H9 (cell line): Measurements from ENCODE around the gene ARAP2. TPM values are rescaled to one million over a fixed set of nuclear protein-coding genes. Genes with fewer than 3 reads are reported as not detected.

Experiments used
- DNase-seq: peaks from one replicate; pipeline ENCODE4 v3.0.0-alpha.2; 2017
- H2AFZ ChIP-seq: one replicate; pipeline ENCODE4 v1.6.1; 2013; ENCODE audit warnings: mild to moderate bottlenecking, low read length, control low read depth, moderate library complexity
- H2AK5ac ChIP-seq: 2 replicates; pipeline ENCODE4 v1.6.1; 2013; ENCODE audit warnings: low read length, control low read depth, mixed read lengths; ENCODE audit not compliant: insufficient read length
- H2BK120ac ChIP-seq: one replicate; pipeline ENCODE4 v1.6.1; 2013; ENCODE audit warnings: low read depth, mild to moderate bottlenecking, low read length, control low read depth, inconsistent platforms; ENCODE audit not compliant: poor library complexity, severe bottlenecking
- H2BK12ac ChIP-seq: 2 replicates; pipeline ENCODE4 v1.6.1; 2013; ENCODE audit warnings: low read length, control low read depth, mixed read lengths, low read depth; ENCODE audit not compliant: insufficient read length
- H2BK15ac ChIP-seq: 2 replicates; pipeline ENCODE4 v1.6.1; 2013; ENCODE audit warnings: low read depth, low read length, control low read depth
- H2BK20ac ChIP-seq: one replicate; pipeline ENCODE4 v1.6.1; 2013; ENCODE audit warnings: low read depth, mild to moderate bottlenecking, low read length, control low read depth, inconsistent platforms; ENCODE audit not compliant: poor library complexity, severe bottlenecking
- H2BK5ac ChIP-seq: 2 replicates; pipeline ENCODE4 v1.6.1; 2013; ENCODE audit warnings: low read length, control low read depth, mixed read lengths; ENCODE audit not compliant: insufficient read length
- H3K14ac ChIP-seq: 2 replicates; pipeline ENCODE4 v1.6.1; 2013; ENCODE audit warnings: low read length, control low read depth; ENCODE audit not compliant: insufficient read depth
- H3K18ac ChIP-seq: 2 replicates; pipeline ENCODE4 v1.6.1; 2013; ENCODE audit warnings: low read depth, mild to moderate bottlenecking, mixed read lengths, low read length, control low read depth; ENCODE audit not compliant: insufficient read length
- H3K23ac ChIP-seq: 2 replicates; pipeline ENCODE4 v1.6.1; 2013; ENCODE audit warnings: low read length, control low read depth, mixed read lengths, low read depth; ENCODE audit not compliant: insufficient read length
- H3K23me2 ChIP-seq: 2 replicates; pipeline ENCODE4 v1.6.1; 2013; ENCODE audit warnings: low read depth, mild to moderate bottlenecking, mixed read lengths, low read length, control low read depth; ENCODE audit not compliant: insufficient read length, poor library complexity, severe bottlenecking
- H3K27ac ChIP-seq: 2 replicates; pipeline ENCODE4 v1.5.1; 2013; ENCODE audit warnings: low read length, control low read depth, mixed read lengths, low read depth; ENCODE audit not compliant: insufficient read length
- H3K27me3 ChIP-seq: 2 replicates; pipeline ENCODE4 v1.6.1; 2013; ENCODE audit warnings: low read length, control low read depth, inconsistent platforms; ENCODE audit not compliant: insufficient read depth
- H3K4ac ChIP-seq: 2 replicates; pipeline ENCODE4 v1.6.1; 2013; ENCODE audit warnings: low read depth, mild to moderate bottlenecking, control low read depth, inconsistent platforms, low read length, moderate library complexity
- H3K4me1 ChIP-seq: 2 replicates; pipeline ENCODE4 v1.6.1; 2013; ENCODE audit warnings: low read length, control low read depth, inconsistent platforms; ENCODE audit not compliant: insufficient read depth
- H3K4me2 ChIP-seq: 2 replicates; pipeline ENCODE4 v1.6.1; 2013; ENCODE audit warnings: low read length, control low read depth, mixed read lengths; ENCODE audit not compliant: insufficient read length, insufficient read depth
- H3K56ac ChIP-seq: 2 replicates; pipeline ENCODE4 v1.6.1; 2013; ENCODE audit warnings: low read depth, mild to moderate bottlenecking, mixed read lengths, low read length, control low read depth; ENCODE audit not compliant: insufficient read length
- H3K79me1 ChIP-seq: 2 replicates; pipeline ENCODE4 v1.6.1; 2013; ENCODE audit warnings: low read depth, mild to moderate bottlenecking, moderate library complexity, low read length, control low read depth, inconsistent platforms; ENCODE audit not compliant: insufficient read depth, poor library complexity, severe bottlenecking
- H3K79me2 ChIP-seq: 2 replicates; pipeline ENCODE4 v1.6.1; 2013; ENCODE audit warnings: low read length, control low read depth, inconsistent platforms; ENCODE audit not compliant: insufficient read depth
- H3K9ac ChIP-seq: 2 replicates; pipeline ENCODE4 v1.6.1; 2013; ENCODE audit warnings: low read length, control low read depth, mixed read lengths; ENCODE audit not compliant: insufficient read length; ENCODE audit errors: extremely low read depth
- H3K9me3 ChIP-seq: one replicate; pipeline ENCODE4 v1.6.1; 2013; ENCODE audit warnings: low read depth, low read length, inconsistent platforms; ENCODE audit not compliant: control insufficient read depth
- H3T11ph ChIP-seq: one replicate; pipeline ENCODE4 v1.6.1; 2013; ENCODE audit warnings: mild to moderate bottlenecking, low read length, control low read depth, inconsistent platforms
- H4K20me1 ChIP-seq: one replicate; pipeline ENCODE4 v1.6.1; 2013; ENCODE audit not compliant: control insufficient read depth, insufficient read length, insufficient read depth
- H4K5ac ChIP-seq: 2 replicates; pipeline ENCODE4 v1.6.1; 2013; ENCODE audit warnings: low read depth, mild to moderate bottlenecking, mixed read lengths, low read length, control low read depth; ENCODE audit not compliant: insufficient read length
- H4K8ac ChIP-seq: replicated peaks from 2 replicates; pipeline ENCODE4 v1.6.1; 2013; ENCODE audit warnings: low read length, control low read depth, mixed read lengths, low read depth; ENCODE audit not compliant: insufficient read length
- H4K91ac ChIP-seq: 2 replicates; pipeline ENCODE4 v1.6.1; 2013; ENCODE audit warnings: low read depth, mild to moderate bottlenecking, moderate library complexity, mixed read lengths, low read length, control low read depth; ENCODE audit not compliant: insufficient read length
- H3K27ac Mint-ChIP-seq, 3 experiments: 2 replicates in 2 of 3; 3 replicates in 1 of 3; pipeline ENCODE4 v1.8.0; 2020 to 2021; ENCODE audit warnings: mixed read lengths in 3 of 3, mild to moderate bottlenecking in 1 of 3, moderate library complexity in 1 of 3
- H3K27me3 Mint-ChIP-seq: 2 replicates; pipeline ENCODE4 v1.8.0; 2021; ENCODE audit warnings: low read depth, mild to moderate bottlenecking, moderate library complexity, mixed read lengths
- H3K36me3 Mint-ChIP-seq, 3 experiments: 2 replicates in 2 of 3; 3 replicates in 1 of 3; pipeline ENCODE4 v1.8.0; 2020 to 2021; ENCODE audit warnings: low read depth in 3 of 3, mixed read lengths in 3 of 3; ENCODE audit not compliant: insufficient read depth in 1 of 3
- H3K4me1 Mint-ChIP-seq, 2 experiments: 2 replicates each; pipeline ENCODE4 v1.8.0; 2020; ENCODE audit warnings: mixed read lengths in 2 of 2
- H3K4me3 Mint-ChIP-seq, 2 experiments: 2 replicates in 1 of 2; 3 replicates in 1 of 2; pipeline ENCODE4 v1.8.0; 2020 to 2021; ENCODE audit warnings: mild to moderate bottlenecking in 2 of 2, mixed read lengths in 2 of 2, moderate library complexity in 1 of 2
- H3K9me3 Mint-ChIP-seq, 2 experiments: 2 replicates in 1 of 2; 3 replicates in 1 of 2; pipeline ENCODE4 v1.8.0; 2020; ENCODE audit warnings: mild to moderate bottlenecking in 2 of 2, mixed read lengths in 2 of 2, moderate library complexity in 1 of 2
- WGBS: extraction: QIAGEN DNeasy Blood & Tissue Kit; methylation state at CpG from one replicate; pipeline ENCODE4 v1.1.7; 2013; ENCODE audit warnings: missing lambda C conversion rate, low lambda C conversion rate, mixed read lengths; ENCODE audit not compliant: insufficient read length; ENCODE audit errors: extremely low coverage; 5-methylcytosine and 5-hydroxymethylcytosine counted together
- total RNA-seq: library from RNA; stranded (reverse); gene quantifications from 2 replicates; pipeline ENCODE4 v1.2.1, GENCODE V29; 2021
- TF ChIP-seq, protein P1 (sequence below): fragments of 200-600 bp; sonication (generic); conservative IDR thresholded peaks from 3 replicates; pipeline ENCODE4 v1.8.0; 2021; ENCODE audit warnings: antibody characterized with exemption, mild to moderate bottlenecking

The ARAP2 gene
- total RNA-seq, 1 experiment from 2014 or later = 6.3 TPM

DNA sequence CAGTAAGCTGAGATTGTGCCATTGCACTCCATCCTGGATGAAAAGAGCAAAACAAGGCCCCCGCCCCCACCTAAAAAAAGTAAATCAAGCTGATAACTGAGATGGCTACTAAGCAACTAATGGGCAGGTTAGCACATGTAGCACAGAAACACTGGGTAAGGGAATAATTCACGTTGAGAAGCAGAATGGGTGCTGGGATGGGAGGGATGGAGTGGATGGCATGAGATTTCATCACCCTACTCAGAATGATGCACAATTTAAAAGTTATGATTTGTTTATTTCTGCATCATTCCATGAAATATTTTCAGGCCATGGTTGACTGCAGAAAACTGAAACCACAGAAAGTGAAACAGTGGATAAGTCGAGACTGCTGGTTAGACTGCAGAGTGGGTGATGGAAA lies 224.0 kb downstream of the ARAP2 start:
- Histone ChIP-seq H3K4me2 (no peak overlapping the region), H2BK20ac (no peak overlapping the region), H3K79me2 (no peaks in the 10 kb centered on the region), H2BK5ac (no peak overlapping the region), H3K27me3 (no peaks in the 10 kb centered on the region), H3K14ac (no peak overlapping the region), H3T11ph (no peak overlapping the region), H3K79me1 (no peaks in the 10 kb centered on the region), H3K23ac (no peak overlapping the region), H3K27ac (no peak overlapping the region), H3K4ac (no peak overlapping the region), H3K18ac (no peak overlapping the region), H3K9me3 (no peaks in the 10 kb centered on the region), H3K23me2 (no peaks in the 10 kb centered on the region), H4K91ac (no peak overlapping the region), H4K5ac (no peak overlapping the region), H3K4me1 (no peaks in the 10 kb centered on the region), H4K20me1 (no peaks in the 10 kb centered on the region), H2BK12ac (no peak overlapping the region), H4K8ac (no peak overlapping the region), H2AK5ac (no peak overlapping the region), H2BK120ac (no peak overlapping the region), H3K56ac (no peak overlapping the region), H3K9ac (no peak overlapping the region), H2BK15ac (no peak overlapping the region), H2AFZ (no peak overlapping the region)
- no peak for DNase-seq
- peak overlapping the region in 1 of 3 experiments; percentile 49; a peak in 1 of 7 replicates for H3K27ac Mint-ChIP-seq
- no peak overlapping the region for H3K4me3 Mint-ChIP-seq
- no peaks in the 10 kb centered on the region for H3K27me3 Mint-ChIP-seq
- no CpG with 5 or more reads among the region's 3 CpGs for WGBS
- H3K9me3 Mint-ChIP-seq = no peaks in the 10 kb centered on the region
- no peaks in the 10 kb centered on the region; a peak in 1 of 7 replicates for H3K36me3 Mint-ChIP-seq
- H3K4me1 Mint-ChIP-seq = no peaks in the 10 kb centered on the region
- TF ChIP-seq, protein P1, sequence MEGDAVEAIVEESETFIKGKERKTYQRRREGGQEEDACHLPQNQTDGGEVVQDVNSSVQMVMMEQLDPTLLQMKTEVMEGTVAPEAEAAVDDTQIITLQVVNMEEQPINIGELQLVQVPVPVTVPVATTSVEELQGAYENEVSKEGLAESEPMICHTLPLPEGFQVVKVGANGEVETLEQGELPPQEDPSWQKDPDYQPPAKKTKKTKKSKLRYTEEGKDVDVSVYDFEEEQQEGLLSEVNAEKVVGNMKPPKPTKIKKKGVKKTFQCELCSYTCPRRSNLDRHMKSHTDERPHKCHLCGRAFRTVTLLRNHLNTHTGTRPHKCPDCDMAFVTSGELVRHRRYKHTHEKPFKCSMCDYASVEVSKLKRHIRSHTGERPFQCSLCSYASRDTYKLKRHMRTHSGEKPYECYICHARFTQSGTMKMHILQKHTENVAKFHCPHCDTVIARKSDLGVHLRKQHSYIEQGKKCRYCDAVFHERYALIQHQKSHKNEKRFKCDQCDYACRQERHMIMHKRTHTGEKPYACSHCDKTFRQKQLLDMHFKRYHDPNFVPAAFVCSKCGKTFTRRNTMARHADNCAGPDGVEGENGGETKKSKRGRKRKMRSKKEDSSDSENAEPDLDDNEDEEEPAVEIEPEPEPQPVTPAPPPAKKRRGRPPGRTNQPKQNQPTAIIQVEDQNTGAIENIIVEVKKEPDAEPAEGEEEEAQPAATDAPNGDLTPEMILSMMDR = no peak

Other genes with a start within 250 kb of the ARAP2 start
- gene DTHD1, start 37.1 kb upstream of the ARAP2 start, total RNA-seq = not detected in 2 replicates